Lower lobe of right lung (tissue), 2 donors: ENCODE measurements around the gene TK2. TPM values are rescaled to one million over a fixed set of nuclear protein-coding genes. Genes with fewer than 3 reads are reported as not detected.
A peak's percentile ranks its signal among the peaks of the same experiment; 100 is the strongest.

ENCODE experiments used
- ATAC-seq, 2 donors: fragments of 200-7000 bp; cut with Tn5 transposase; one replicate each; pipeline ENCODE4 v1.9.1; 2020 to 2022; ENCODE audit warnings: mild to moderate bottlenecking in 2 of 2, moderate library complexity in 2 of 2
- DNase-seq: peaks from one replicate; pipeline ENCODE4 v3.0.0-alpha.2; 2020
- H3K27ac ChIP-seq: fragments of 200-600 bp; one replicate; pipeline ENCODE4 v1.8.0; 2022
- H3K27me3 ChIP-seq: fragments of 200-600 bp; one replicate; pipeline ENCODE4 v1.8.0; 2022; ENCODE audit warnings: low read depth
- H3K36me3 ChIP-seq: fragments of 200-600 bp; one replicate; pipeline ENCODE4 v1.8.0; 2022; ENCODE audit warnings: mild to moderate bottlenecking
- H3K4me1 ChIP-seq: fragments of 200-600 bp; one replicate; pipeline ENCODE4 v1.8.0; 2022
- H3K4me3 ChIP-seq: fragments of 200-600 bp; one replicate; pipeline ENCODE4 v1.8.0; 2022; ENCODE audit warnings: mild to moderate bottlenecking
- H3K9me3 ChIP-seq: fragments of 200-600 bp; one replicate; pipeline ENCODE4 v1.8.0; 2022
- CTCF ChIP-seq: fragments of 200-600 bp; IDR thresholded peaks from one replicate; pipeline ENCODE4 v1.8.0; 2022; ENCODE audit warnings: antibody characterized with exemption, mild to moderate bottlenecking
- intact Hi-C: fragments of 100-400 bp; cut with DNase I; formaldehyde crosslinking; loops from one replicate; pipeline ENCODE4 v1.11.0; 2022
- total RNA-seq: library from RNA; stranded (reverse); fragmentation: NEBNext Ultra II Directional; extraction: Animal tissue kit (Norgen Biotek cat#: 25700); gene quantifications from one replicate; pipeline ENCODE4 v1.2.1, GENCODE V29; 2021
- donor health status: DM: no; HTN: yes; CAD: no; lungs with severe emphysema.

TK2 gene
- total RNA-seq, 1 donor from 2014 or later = 36.2 TPM

- TF ChIP-seq CTCF = no peak
- intact Hi-C loops = no loop called here
- peaks cover 17% of the 10 kb centered on the region for H3K36me3 ChIP-seq
- H3K27me3 ChIP-seq = no peaks in the 10 kb centered on the region
- DNase-seq = no peak
- H3K9me3 ChIP-seq = no peaks in the 10 kb centered on the region
- H3K4me1 ChIP-seq = peaks cover 60% of the 10 kb centered on the region
- no peak for ATAC-seq
- H3K4me3 ChIP-seq = no peak overlapping the region
- H3K27ac ChIP-seq = peak overlapping the region; percentile 42
These were observed 40.3 kb downstream of the TK2 start for GRCh38 chr16:66509576-66509975.

- no peak for ATAC-seq
- H3K4me3 ChIP-seq = no peak overlapping the region
- H3K4me1 ChIP-seq = peaks cover 63% of the 10 kb centered on the region
- no peak for TF ChIP-seq CTCF
- no peaks in the 10 kb centered on the region for H3K27me3 ChIP-seq
- intact Hi-C loops = no loop called here
- no peak for DNase-seq
- peaks cover 17% of the 10 kb centered on the region for H3K36me3 ChIP-seq
- H3K9me3 ChIP-seq = no peaks in the 10 kb centered on the region
- H3K27ac ChIP-seq = peak overlapping the region; percentile 42
These were observed 40.9 kb downstream of the TK2 start for GRCh38 chr16:66508914-66509496.

GRCh38 chr16:66508248-66508913 lies 41.5 kb downstream of the TK2 start:
- Histone ChIP-seq H3K4me3 (no peak overlapping the region), H3K36me3 (peaks cover 11% of the 10 kb centered on the region), H3K9me3 (no peaks in the 10 kb centered on the region), H3K4me1 (peaks cover 68% of the 10 kb centered on the region), H3K27me3 (no peaks in the 10 kb centered on the region), H3K27ac (peak overlapping the region; percentile 37)
- ATAC-seq (peak; percentile 74 to 78), DNase-seq (no peak)
- TF ChIP-seq CTCF = no peak
- intact Hi-C loops = no loop called here

GRCh38 chr16:66507731-66508239 lies 42.1 kb downstream of the TK2 start:
- Histone ChIP-seq H3K27ac (peak overlapping the region; percentile 37), H3K4me1 (peaks cover 68% of the 10 kb centered on the region), H3K36me3 (peaks cover 11% of the 10 kb centered on the region), H3K4me3 (no peak overlapping the region), H3K9me3 (no peaks in the 10 kb centered on the region), H3K27me3 (no peaks in the 10 kb centered on the region)
- TF ChIP-seq CTCF = no peak
- DNase-seq (no peak), ATAC-seq (no peak)
- intact Hi-C loops = no loop called here

GRCh38 chr16:66503612-66504011 lies 46.3 kb downstream of the TK2 start:
- no peak for ATAC-seq
- TF ChIP-seq CTCF = no peak
- intact Hi-C loops = no loop called here

More at GRCh38 chr16:66503612-66504011, 46.3 kb downstream of the TK2 start:
- Histone ChIP-seq H3K9me3 (no peaks in the 10 kb centered on the region), H3K27ac (no peak overlapping the region), H3K4me1 (peaks cover 39% of the 10 kb centered on the region), H3K4me3 (no peak overlapping the region), H3K36me3 (no peaks in the 10 kb centered on the region), H3K27me3 (no peaks in the 10 kb centered on the region)
- no peak for DNase-seq
